Skeletal muscle satellite cell (primary cell): ENCODE data around the gene HP. TPM values are rescaled to one million over a fixed set of nuclear protein-coding genes. Genes with fewer than 3 reads are reported as not detected.
"Not testable (repeated sequence)": the region's sequence is repeated elsewhere in the genome, so short reads cannot be mapped to it uniquely, and the experiment has no call there.

ENCODE experiments used
- H3K27me3 ChIP-seq: 2 replicates; pipeline ENCODE4 v1.7.0; 2013; ENCODE audit warnings: low read length; ENCODE audit not compliant: control insufficient read depth, insufficient read depth
- H3K36me3 ChIP-seq: 2 replicates; pipeline ENCODE4 v1.7.0; 2013; ENCODE audit warnings: mild to moderate bottlenecking, control low read depth, low read length; ENCODE audit not compliant: insufficient read depth
- H3K4me1 ChIP-seq: 2 replicates; pipeline ENCODE4 v1.7.0; 2013; ENCODE audit warnings: low read length; ENCODE audit not compliant: control insufficient read depth, insufficient read depth
- H3K4me2 ChIP-seq: 2 replicates; pipeline ENCODE4 v1.7.0; 2013; ENCODE audit warnings: mild to moderate bottlenecking, low read length
- H3K4me3 ChIP-seq: 2 replicates; pipeline ENCODE4 v1.7.0; 2013; ENCODE audit warnings: low read length
- H3K9ac ChIP-seq: 2 replicates; pipeline ENCODE4 v1.7.0; 2013; ENCODE audit warnings: mild to moderate bottlenecking, low read depth, low read length, moderate library complexity
- H3K9me3 ChIP-seq: replicated peaks from 2 replicates; pipeline ENCODE4 v1.7.0; 2013; ENCODE audit warnings: mild to moderate bottlenecking, control low read depth, low read length
- total RNA-seq: library from RNA; depleted of rRNA; stranded (reverse); fragments of >200 nt; gene quantifications from 2 replicates; pipeline ENCODE4 v1.2.3, GENCODE V29; 2012; rRNA removed

Gene HP
- not detected in 2 replicates for total RNA-seq

- not testable (repeated sequence) for H3K4me1 ChIP-seq, H3K4me3 ChIP-seq, H3K27me3 ChIP-seq, H3K9ac ChIP-seq, H3K4me2 ChIP-seq, H3K36me3 ChIP-seq, H3K9me3 ChIP-seq
Measured at GRCh38 chr16:72054254-72054847, at the start of gene HP. TSS of gene HP (plus strand) at chr16:72054505. CDS start at chr16:72054653, 148 bp downstream.

- H3K36me3 ChIP-seq, H3K4me1 ChIP-seq, H3K9me3 ChIP-seq: not testable (repeated sequence)
- Histone ChIP-seq H3K4me3 (peak overlapping the region; percentile 33), H3K9ac (peak overlapping the region; percentile 61), H3K4me2 (peak overlapping the region; percentile 70), H3K27me3 (peaks cover 19% of the 10 kb centered on the region)
Measured at GRCh38 chr16:72008065-72008423, 46.3 kb upstream of the HP start.

- Histone ChIP-seq H3K9ac (peak within 1 kb of the TSS; percentile 88), H3K27me3 (peaks cover 14% of the 10 kb centered on the region), H3K4me3 (peak within 1 kb of the TSS; percentile 100), H3K4me1 (peaks cover 2% of the 10 kb centered on the region), H3K4me2 (peak within 1 kb of the TSS; percentile 99), H3K36me3 (no peaks in the 10 kb centered on the region), H3K9me3 (no peaks in the 10 kb centered on the region)
Measured at GRCh38 chr16:72008424-72009216, 45.7 kb upstream of the HP start, which contains the start of gene DHODH. TSS of gene DHODH (plus strand) at chr16:72008744. CDS start at chr16:72008765, 21 bp downstream.

GRCh38 chr16:72009779-72010178 is 44.5 kb upstream of the HP start:
- Histone ChIP-seq H3K4me3 (no peak overlapping the region), H3K4me2 (peak overlapping the region; percentile 49), H3K4me1 (peaks cover 2% of the 10 kb centered on the region), H3K36me3 (no peaks in the 10 kb centered on the region), H3K9ac (no peak overlapping the region), H3K27me3 (peaks cover 14% of the 10 kb centered on the region), H3K9me3 (no peaks in the 10 kb centered on the region)

- Histone ChIP-seq H3K27me3 (no peaks in the 10 kb centered on the region), H3K9ac (no peak overlapping the region), H3K4me2 (no peak overlapping the region), H3K36me3 (peaks cover 3% of the 10 kb centered on the region), H3K4me3 (no peak overlapping the region), H3K9me3 (no peaks in the 10 kb centered on the region), H3K4me1 (peaks cover 2% of the 10 kb centered on the region)
Measured at GRCh38 chr16:72012607-72013006, 41.7 kb upstream of the HP start.

GRCh38 chr16:72013389-72013788 is 40.9 kb upstream of the HP start:
- no peak overlapping the region for H3K4me3 ChIP-seq
- H3K9ac ChIP-seq = no peak overlapping the region
- no peaks in the 10 kb centered on the region for H3K4me1 ChIP-seq
- H3K9me3 ChIP-seq = no peaks in the 10 kb centered on the region
- H3K4me2 ChIP-seq = no peak overlapping the region
- no peaks in the 10 kb centered on the region for H3K27me3 ChIP-seq
- peaks cover 3% of the 10 kb centered on the region for H3K36me3 ChIP-seq

- Histone ChIP-seq H3K4me3 (no peak overlapping the region), H3K9me3 (no peaks in the 10 kb centered on the region), H3K4me2 (no peak overlapping the region), H3K36me3 (peaks cover 3% of the 10 kb centered on the region), H3K27me3 (no peaks in the 10 kb centered on the region), H3K9ac (no peak overlapping the region), H3K4me1 (no peaks in the 10 kb centered on the region)
Measured at GRCh38 chr16:72013888-72014581, 40.3 kb upstream of the HP start.

GRCh38 chr16:72014675-72015074 is 39.6 kb upstream of the HP start:
- Histone ChIP-seq H3K36me3 (peaks cover 3% of the 10 kb centered on the region), H3K4me1 (no peaks in the 10 kb centered on the region), H3K4me2 (no peak overlapping the region), H3K27me3 (no peaks in the 10 kb centered on the region), H3K9ac (no peak overlapping the region), H3K4me3 (no peak overlapping the region), H3K9me3 (no peaks in the 10 kb centered on the region)

GRCh38 chr16:72015124-72015523 is 39.2 kb upstream of the HP start:
- Histone ChIP-seq H3K4me2 (no peak overlapping the region), H3K36me3 (peaks cover 3% of the 10 kb centered on the region), H3K9me3 (no peaks in the 10 kb centered on the region), H3K4me3 (no peak overlapping the region), H3K9ac (no peak overlapping the region), H3K4me1 (no peaks in the 10 kb centered on the region), H3K27me3 (no peaks in the 10 kb centered on the region)

- Histone ChIP-seq H3K36me3 (peaks cover 15% of the 10 kb centered on the region), H3K9ac (no peak overlapping the region), H3K27me3 (no peaks in the 10 kb centered on the region), H3K4me3 (no peak overlapping the region), H3K9me3 (no peaks in the 10 kb centered on the region), H3K4me1 (no peaks in the 10 kb centered on the region), H3K4me2 (no peak overlapping the region)
Measured at GRCh38 chr16:72018470-72018869, 35.8 kb upstream of the HP start.

- H3K4me2 ChIP-seq = no peak overlapping the region
- peaks cover 20% of the 10 kb centered on the region for H3K36me3 ChIP-seq
- H3K4me3 ChIP-seq = no peak overlapping the region
- H3K9ac ChIP-seq = no peak overlapping the region
- no peaks in the 10 kb centered on the region for H3K27me3 ChIP-seq
- H3K4me1 ChIP-seq = no peaks in the 10 kb centered on the region
- H3K9me3 ChIP-seq = no peaks in the 10 kb centered on the region
Measured at GRCh38 chr16:72021043-72021442, 33.3 kb upstream of the HP start.
